Loucy (cell line): ENCODE data around the gene HYAL4.

Experiments used
- CTCF ChIP-seq: fragments of 200-600 bp; sonication (generic); conservative IDR thresholded peaks from 2 replicates; pipeline ENCODE4 v1.5.1; 2014; ENCODE audit warnings: mild to moderate bottlenecking, antibody characterized with exemption, low read length
- EZH2phosphoT487 ChIP-seq: fragments of 200-600 bp; IDR thresholded peaks from 2 replicates; pipeline ENCODE4 v1.6.1; 2018; ENCODE audit warnings: antibody characterized with exemption, mild to moderate bottlenecking, moderate library complexity, borderline replicate concordance

- TF ChIP-seq CTCF = no peak
- no peak for TF ChIP-seq EZH2phosphoT487
These were observed at the start of gene HYAL4 for GRCh38 chr7:123844712-123845219.
